Activated T-helper 1 cell treated with anti-CD3 and anti-CD28 coated beads, Interleukin-12 subunit alpha, Interleukin-12 subunit beta, Interleukin-2, Interleukin-4 antibody, amounts not matched to agents 30 ng/mL and 10 ng/mL and 1 ng/mL, durations not matched to agents 14 hours and 24 hours and 36 hours (primary cell): ENCODE measurements around the gene DNAJC27. TPM values are rescaled to one million over a fixed set of nuclear protein-coding genes. Genes with fewer than 3 reads are reported as not detected.

Source experiments
- DNase-seq: peaks from one replicate; pipeline ENCODE4 v3.0.0; 2021; ENCODE audit warnings: low spot score
- H3K27ac Mint-ChIP-seq: one replicate; pipeline ENCODE4 v1.8.0; 2021; ENCODE audit warnings: mild to moderate bottlenecking, mixed read lengths
- H3K27me3 Mint-ChIP-seq: one replicate; pipeline ENCODE4 v1.8.0; 2022; ENCODE audit warnings: mild to moderate bottlenecking, moderate library complexity, mixed read lengths; ENCODE audit not compliant: insufficient read depth
- H3K36me3 Mint-ChIP-seq: one replicate; pipeline ENCODE4 v1.8.0; 2021; ENCODE audit warnings: low read depth, mixed read lengths
- H3K4me1 Mint-ChIP-seq: one replicate; pipeline ENCODE4 v1.8.0; 2021; ENCODE audit warnings: low read depth, mixed read lengths
- H3K4me3 Mint-ChIP-seq: one replicate; pipeline ENCODE4 v1.8.0; 2021; ENCODE audit warnings: mild to moderate bottlenecking, moderate library complexity, mixed read lengths
- H3K9me3 Mint-ChIP-seq: one replicate; pipeline ENCODE4 v1.8.0; 2021; ENCODE audit warnings: mixed read lengths
- intact Hi-C: fragments of 100-400 bp; cut with micrococcal nuclease; formaldehyde crosslinking; loops from one replicate; pipeline ENCODE4 v1.15.1; 2024
- total RNA-seq: library from RNA; stranded (reverse); gene quantifications from 2 replicates; pipeline ENCODE4 v1.2.3, GENCODE V29; 2022

The DNAJC27 gene
- total RNA-seq, 1 donor from 2014 or later = 7.0 TPM

GRCh38 chr2:24986372-24986771, 14.6 kb upstream of the DNAJC27 start:
- H3K27ac Mint-ChIP-seq = no peak overlapping the region
- no peak for DNase-seq
- intact Hi-C loops = no loop called here
- no peaks in the 10 kb centered on the region for H3K27me3 Mint-ChIP-seq
- no peak overlapping the region for H3K4me3 Mint-ChIP-seq
- H3K9me3 Mint-ChIP-seq = no peaks in the 10 kb centered on the region
- H3K36me3 Mint-ChIP-seq = no peaks in the 10 kb centered on the region
- H3K4me1 Mint-ChIP-seq = no peaks in the 10 kb centered on the region

GRCh38 chr2:24985511-24985910, 13.8 kb upstream of the DNAJC27 start:
- Mint-ChIP-seq H3K27me3 (no peaks in the 10 kb centered on the region), H3K36me3 (no peaks in the 10 kb centered on the region), H3K4me3 (no peak overlapping the region), H3K9me3 (no peaks in the 10 kb centered on the region), H3K4me1 (no peaks in the 10 kb centered on the region), H3K27ac (no peak overlapping the region)
- DNase-seq = no peak
- intact Hi-C loops = no loop called here

GRCh38 chr2:24984912-24985311, 13.2 kb upstream of the DNAJC27 start:
- no peaks in the 10 kb centered on the region for H3K36me3 Mint-ChIP-seq
- no peak overlapping the region for H3K27ac Mint-ChIP-seq
- intact Hi-C loops = no loop called here

GRCh38 chr2:24981411-24982136, 9.8 kb upstream of the DNAJC27 start:
- H3K9me3 Mint-ChIP-seq = no peaks in the 10 kb centered on the region
- H3K4me3 Mint-ChIP-seq = no peak overlapping the region
- intact Hi-C loops = no loop called here
- no peak for DNase-seq
- H3K27ac Mint-ChIP-seq = no peak overlapping the region
- H3K4me1 Mint-ChIP-seq = no peaks in the 10 kb centered on the region
- H3K36me3 Mint-ChIP-seq = no peaks in the 10 kb centered on the region
- no peaks in the 10 kb centered on the region for H3K27me3 Mint-ChIP-seq

More at GRCh38 chr2:24984912-24985311, 13.2 kb upstream of the DNAJC27 start:
- Mint-ChIP-seq H3K4me1 (no peaks in the 10 kb centered on the region), H3K9me3 (no peaks in the 10 kb centered on the region), H3K27me3 (no peaks in the 10 kb centered on the region), H3K4me3 (no peak overlapping the region)
- DNase-seq = no peak

- intact Hi-C loops = loop anchor here (10.0 kb wide), 1 partner anchor 586 kb away; no protein-coding TSS in a partner anchor
- no peaks in the 10 kb centered on the region for H3K9me3 Mint-ChIP-seq
- no peak overlapping the region for H3K4me3 Mint-ChIP-seq
- H3K36me3 Mint-ChIP-seq = no peaks in the 10 kb centered on the region
- no peak for DNase-seq
- no peaks in the 10 kb centered on the region for H3K4me1 Mint-ChIP-seq
- H3K27me3 Mint-ChIP-seq = no peaks in the 10 kb centered on the region
- H3K27ac Mint-ChIP-seq = no peak overlapping the region
These were observed 6.9 kb upstream of the DNAJC27 start for GRCh38 chr2:24978661-24979060.

GRCh38 chr2:24977631-24978030, 5.9 kb upstream of the DNAJC27 start:
- Mint-ChIP-seq H3K27me3 (no peaks in the 10 kb centered on the region), H3K9me3 (no peaks in the 10 kb centered on the region), H3K36me3 (no peaks in the 10 kb centered on the region), H3K27ac (no peak overlapping the region), H3K4me3 (no peak overlapping the region), H3K4me1 (peaks cover 3% of the 10 kb centered on the region)
- DNase-seq = no peak
- intact Hi-C loops = loop anchor here (10.0 kb wide), 1 partner anchor 587 kb away; no protein-coding TSS in a partner anchor

- DNase-seq = no peak
- peak overlapping the region; percentile 15 for H3K4me3 Mint-ChIP-seq
- H3K36me3 Mint-ChIP-seq = peaks cover 1% of the 10 kb centered on the region
- no peaks in the 10 kb centered on the region for H3K27me3 Mint-ChIP-seq
- H3K9me3 Mint-ChIP-seq = no peaks in the 10 kb centered on the region
- H3K27ac Mint-ChIP-seq = no peak overlapping the region
- H3K4me1 Mint-ChIP-seq = peaks cover 17% of the 10 kb centered on the region
- intact Hi-C loops = loop anchor here (2.0 to 10.0 kb wide), 6 partner anchors 147 to 1047 kb away; partner anchors contain the start of genes ASXL2 and ATAD2B
These were observed 2.1 kb upstream of the DNAJC27 start for GRCh38 chr2:24973812-24974211.

- intact Hi-C loops = loop anchor here (1.0 to 10.0 kb wide), 8 partner anchors 53 to 1046 kb away; partner anchors contain the start of genes ASXL2, ATAD2B and EFR3B
- no peaks in the 10 kb centered on the region for H3K9me3 Mint-ChIP-seq
These were observed 683 bp upstream of the DNAJC27 start for GRCh38 chr2:24972315-24972961.

GRCh38 chr2:24971286-24971535, 544 bp downstream of the DNAJC27 start:
- peak overlapping the region; percentile 96 for H3K4me3 Mint-ChIP-seq
- H3K9me3 Mint-ChIP-seq = no peaks in the 10 kb centered on the region
- DNase-seq = no peak
- peaks cover 7% of the 10 kb centered on the region for H3K36me3 Mint-ChIP-seq
- no peaks in the 10 kb centered on the region for H3K27me3 Mint-ChIP-seq
- intact Hi-C loops = loop anchor here (1.0 to 10.0 kb wide), 7 partner anchors 178 to 906 kb away; partner anchors contain the start of genes ASXL2, CENPO and PTRHD1
- peaks cover 19% of the 10 kb centered on the region for H3K4me1 Mint-ChIP-seq
- H3K27ac Mint-ChIP-seq = peak overlapping the region; percentile 100

More at GRCh38 chr2:24972315-24972961, 683 bp upstream of the DNAJC27 start:
- Mint-ChIP-seq H3K4me1 (peaks cover 19% of the 10 kb centered on the region), H3K27me3 (no peaks in the 10 kb centered on the region), H3K27ac (peak overlapping the region; percentile 100), H3K36me3 (peaks cover 3% of the 10 kb centered on the region), H3K4me3 (peak overlapping the region; percentile 96)
- DNase-seq = peak; percentile 41

GRCh38 chr2:24970483-24971285, 1.1 kb downstream of the DNAJC27 start:
- Mint-ChIP-seq H3K9me3 (no peaks in the 10 kb centered on the region), H3K4me1 (peaks cover 19% of the 10 kb centered on the region), H3K36me3 (peaks cover 13% of the 10 kb centered on the region), H3K27me3 (no peaks in the 10 kb centered on the region), H3K4me3 (peak overlapping the region; percentile 96), H3K27ac (peak overlapping the region; percentile 100)
- no peak for DNase-seq
- intact Hi-C loops = loop anchor here (1.0 to 10.0 kb wide), 7 partner anchors 177 to 907 kb away; partner anchors contain the start of genes ASXL2, CENPO and PTRHD1

- H3K27me3 Mint-ChIP-seq = no peaks in the 10 kb centered on the region
- H3K4me1 Mint-ChIP-seq = peaks cover 19% of the 10 kb centered on the region
- intact Hi-C loops = loop anchor here (2.0 to 10.0 kb wide), 5 partner anchors 392 to 908 kb away; partner anchors contain the start of gene ASXL2
- H3K4me3 Mint-ChIP-seq = no peak overlapping the region
- no peaks in the 10 kb centered on the region for H3K9me3 Mint-ChIP-seq
- no peak overlapping the region for H3K27ac Mint-ChIP-seq
- H3K36me3 Mint-ChIP-seq = peaks cover 15% of the 10 kb centered on the region
- no peak for DNase-seq
These were observed 2.0 kb downstream of the DNAJC27 start for GRCh38 chr2:24969784-24970183.

GRCh38 chr2:24961903-24962302, 9.9 kb downstream of the DNAJC27 start:
- no peak overlapping the region for H3K4me3 Mint-ChIP-seq
- no peak for DNase-seq
- no peaks in the 10 kb centered on the region for H3K9me3 Mint-ChIP-seq
- H3K27me3 Mint-ChIP-seq = no peaks in the 10 kb centered on the region
- H3K36me3 Mint-ChIP-seq = peaks cover 54% of the 10 kb centered on the region
- intact Hi-C loops = no loop called here
- no peak overlapping the region for H3K27ac Mint-ChIP-seq
- H3K4me1 Mint-ChIP-seq = peaks cover 16% of the 10 kb centered on the region
